ENCODE results near the gene CCDC6.

- TF ChIP-seq ZNF707 (CRISPR knock-in tag; conservative IDR thresholded peaks at IDR 0.05) (no peak), ZNF24 (IDR thresholded peaks at IDR 0.05) (no peak), ZBTB40 (IDR thresholded peaks at IDR 0.05) (no peak), ZBTB40 (CRISPR knock-in tag; IDR thresholded peaks at IDR 0.05) (no peak), RAD21 (CRISPR knock-in tag; conservative IDR thresholded peaks at IDR 0.05 in 1 of 2, IDR thresholded peaks at IDR 0.05 in 1 of 2) (no peak), FOXJ3 (CRISPR knock-in tag; IDR thresholded peaks at IDR 0.05) (no peak), BDP1 (IDR thresholded peaks at IDR 0.05; ENCODE audit: insufficient read depth, insufficient read length) (no peak), IRF2 (CRISPR knock-in tag; IDR thresholded peaks at IDR 0.05) (no peak), ZNF57 (CRISPR knock-in tag; IDR thresholded peaks at IDR 0.05) (no peak), POLR2A (conservative IDR thresholded peaks at IDR 0.05) (no peak), MAFK (IDR thresholded peaks at IDR 0.05; ENCODE audit: low read length) (no peak), CTCF (IDR thresholded peaks at IDR 0.05 in 2 of 3, conservative IDR thresholded peaks at IDR 0.05 in 1 of 3; ENCODE audit: insufficient read depth in 2 of 3, low read depth in 1 of 3, low read length in 3 of 3) (no peak), CTBP1 (IDR thresholded peaks at IDR 0.05; ENCODE audit: borderline replicate concordance) (no peak), HDAC1 (IDR thresholded peaks at IDR 0.05) (no peak)
Measured at GRCh38 chr10:59900048-59900727, 6.2 kb downstream of the CCDC6 start.
